GDM1 (cell line): ENCODE results near the gene MISP3.

Source experiments
- DNase-seq: peaks from one replicate; lab custom pipeline; 2025; lab: John Stamatoyannopoulos, UW

Gene MISP3

DNA sequence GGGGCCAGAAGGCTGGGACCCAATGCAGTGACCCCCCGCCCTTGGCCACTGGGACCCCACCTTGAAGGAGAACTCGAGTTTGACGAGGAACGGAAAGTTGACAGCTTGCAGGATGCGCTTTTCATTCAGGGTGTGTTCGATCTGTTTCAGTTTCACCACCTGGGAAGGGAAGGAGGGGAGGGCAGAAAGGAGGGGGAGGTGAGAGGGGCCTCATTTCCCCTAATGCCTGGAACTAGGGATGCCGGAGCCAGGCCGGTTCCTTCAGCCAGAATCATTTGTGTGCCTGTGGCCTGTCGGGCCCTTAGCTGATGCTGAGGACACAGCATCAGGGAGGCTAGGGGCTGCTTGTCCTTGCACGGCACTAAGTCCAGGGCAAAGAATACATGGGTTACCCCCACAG lies 30.2 kb downstream of the MISP3 start:
- no peak for DNase-seq

DNA sequence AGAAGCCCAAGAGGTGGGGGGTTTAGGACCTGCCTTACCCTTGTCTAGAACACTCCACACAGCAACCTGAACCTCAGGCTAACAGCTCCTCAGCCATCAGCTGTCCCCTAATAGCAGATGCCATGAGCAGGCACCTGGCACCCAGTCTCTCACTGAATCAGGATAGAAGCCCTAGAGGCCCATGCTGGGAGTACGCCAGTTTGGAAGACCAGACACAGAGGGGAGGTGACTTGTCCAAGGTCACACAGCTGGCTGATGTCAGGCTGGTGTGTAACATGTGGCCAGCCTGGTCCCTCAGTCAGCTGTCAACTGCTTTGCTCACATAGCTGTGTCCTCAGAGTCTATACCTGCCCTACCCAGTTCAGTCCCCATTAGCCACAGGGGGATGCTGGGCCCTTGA lies 30.7 kb downstream of the MISP3 start:
- DNase-seq = no peak

GRCh38 chr19:14105680-14106079 lies 33.1 kb downstream of the MISP3 start:
- no peak for DNase-seq

DNA sequence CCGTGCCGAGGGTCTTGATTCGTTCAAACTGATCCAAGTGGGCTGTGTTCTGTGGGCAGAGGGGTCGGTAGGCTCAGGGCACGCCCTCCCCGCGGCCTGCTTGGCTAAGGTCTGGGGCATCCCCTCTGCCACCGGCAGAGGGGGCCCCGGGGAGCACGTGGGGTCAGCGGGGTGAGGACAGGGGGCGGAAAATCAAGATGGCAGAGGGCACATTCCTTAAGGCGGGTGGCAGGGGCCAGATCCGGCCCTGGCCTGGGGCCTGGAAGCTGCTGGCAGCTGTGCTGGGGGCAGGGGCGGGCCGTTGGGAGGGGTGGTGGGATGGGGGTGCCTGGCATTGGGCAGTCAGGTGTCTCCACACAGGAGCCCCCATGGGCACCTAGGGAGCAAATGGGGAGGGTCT lies 34.3 kb downstream of the MISP3 start:
- no peak for DNase-seq

DNA sequence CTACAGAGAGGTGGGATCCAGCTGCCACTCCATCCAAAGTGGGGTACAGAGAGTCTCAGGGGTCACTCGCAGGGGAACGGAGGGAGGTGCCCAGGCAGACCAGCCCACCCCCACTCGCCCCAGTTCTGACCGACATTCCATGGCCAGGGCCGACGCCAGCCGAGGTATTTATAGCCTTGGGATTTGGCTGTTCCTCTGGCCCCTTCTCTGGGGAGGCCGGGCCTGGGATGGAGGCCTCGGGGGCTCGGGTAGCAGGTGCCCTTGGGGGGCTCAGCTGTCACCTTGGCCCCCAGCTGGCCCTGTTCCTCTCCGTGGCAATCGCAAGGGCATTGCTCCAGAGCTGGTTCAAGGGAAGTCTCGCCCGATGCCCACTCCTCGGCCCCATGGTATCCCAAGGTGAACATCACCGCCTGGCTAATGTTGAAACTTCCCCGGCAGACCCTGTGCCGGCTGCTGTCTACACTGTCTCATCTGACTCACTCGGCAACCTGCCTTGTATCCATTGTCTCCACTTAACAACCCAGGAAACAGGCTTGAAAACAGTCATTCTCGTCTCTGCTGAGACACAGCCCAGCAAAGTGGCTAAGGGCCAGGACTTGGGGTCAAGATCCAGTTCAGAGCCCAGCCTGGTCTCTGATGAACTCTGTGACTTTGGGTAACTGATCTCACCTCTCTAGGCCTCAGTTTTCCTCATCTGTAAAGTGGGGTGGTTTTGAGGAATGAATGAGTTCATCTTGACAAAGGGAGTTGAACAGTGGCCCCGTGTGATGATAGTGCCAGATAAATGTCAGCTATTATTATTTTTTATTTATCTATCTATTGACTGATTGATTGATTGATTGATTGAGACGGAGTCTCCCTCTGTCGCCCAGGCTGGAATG lies 35.2 kb downstream of the MISP3 start:
- DNase-seq = no peak

- no peak for DNase-seq
Observed at GRCh38 chr19:14110650-14111049, 38.1 kb downstream of the MISP3 start.

- DNase-seq = no peak
Observed at GRCh38 chr19:14111486-14111885, 38.9 kb downstream of the MISP3 start.

DNA sequence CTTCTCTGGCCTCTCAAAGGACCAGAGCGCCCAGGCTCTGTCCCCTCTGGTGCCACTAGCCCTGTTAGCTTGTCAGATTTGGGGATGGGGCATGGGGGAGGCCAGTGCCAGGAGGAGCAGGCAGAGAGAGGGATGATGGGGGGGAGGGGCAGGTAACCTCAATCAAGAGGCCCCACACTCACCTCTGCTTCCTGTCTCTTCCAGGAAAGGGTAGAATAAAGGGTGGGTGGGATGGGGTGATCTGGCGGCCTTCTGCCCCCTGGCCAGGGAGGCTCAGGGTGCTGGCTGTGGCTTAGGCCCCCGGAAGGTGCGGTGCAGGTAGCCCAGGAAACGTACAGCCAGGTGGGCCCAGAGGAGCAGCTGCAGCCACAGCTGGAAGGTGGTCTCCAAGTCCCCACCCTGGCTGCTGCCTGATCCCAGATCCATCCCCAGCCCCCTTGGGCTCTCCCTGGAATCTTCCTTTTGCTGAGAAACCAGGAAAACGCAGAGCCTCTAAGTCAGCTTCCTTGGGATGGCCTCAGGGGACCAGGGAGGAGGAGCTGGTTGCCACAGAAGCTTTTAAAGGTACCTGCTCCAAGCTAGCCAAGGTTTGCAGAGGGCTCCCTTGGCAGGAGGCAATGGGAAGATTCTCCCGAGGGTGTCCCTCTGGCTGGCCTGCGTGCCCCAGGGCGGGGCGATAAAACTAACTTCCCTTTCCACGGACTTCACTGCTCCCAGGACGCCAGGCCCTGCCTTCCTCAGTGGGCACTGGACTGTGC lies 39.6 kb downstream of the MISP3 start:
- no peak for DNase-seq

DNA sequence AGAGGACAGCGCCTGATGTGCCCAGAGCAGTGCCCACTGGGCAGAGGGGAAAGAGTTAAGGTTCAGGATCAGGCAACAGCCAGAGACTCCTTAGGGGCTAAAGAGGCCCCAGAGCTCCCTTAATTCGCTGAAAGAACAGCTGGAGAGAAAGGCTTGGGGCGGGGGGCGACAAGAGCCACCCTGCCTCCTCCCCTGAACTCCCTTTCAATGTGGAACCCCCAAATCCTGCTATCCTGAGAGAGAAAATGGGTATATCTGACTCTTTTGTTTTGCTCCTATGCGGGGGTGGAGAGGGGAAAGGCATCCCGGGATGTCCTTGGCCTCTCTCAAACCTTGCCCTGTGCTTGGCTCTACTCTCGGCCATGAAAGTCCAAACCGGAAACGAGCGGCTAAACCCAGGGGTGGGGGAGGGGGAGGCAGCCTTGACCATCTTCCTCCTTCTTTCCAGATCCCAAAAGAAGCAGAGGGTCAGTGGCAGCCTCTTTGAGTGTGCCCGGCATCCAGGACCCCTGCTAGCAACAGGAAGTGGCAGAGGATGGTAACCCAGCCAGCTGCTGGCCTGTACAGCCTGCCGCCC lies 40.3 kb downstream of the MISP3 start:
- DNase-seq = no peak

GRCh38 chr19:14113762-14114414 lies 41.3 kb downstream of the MISP3 start:
- DNase-seq = peak; percentile 91

DNA sequence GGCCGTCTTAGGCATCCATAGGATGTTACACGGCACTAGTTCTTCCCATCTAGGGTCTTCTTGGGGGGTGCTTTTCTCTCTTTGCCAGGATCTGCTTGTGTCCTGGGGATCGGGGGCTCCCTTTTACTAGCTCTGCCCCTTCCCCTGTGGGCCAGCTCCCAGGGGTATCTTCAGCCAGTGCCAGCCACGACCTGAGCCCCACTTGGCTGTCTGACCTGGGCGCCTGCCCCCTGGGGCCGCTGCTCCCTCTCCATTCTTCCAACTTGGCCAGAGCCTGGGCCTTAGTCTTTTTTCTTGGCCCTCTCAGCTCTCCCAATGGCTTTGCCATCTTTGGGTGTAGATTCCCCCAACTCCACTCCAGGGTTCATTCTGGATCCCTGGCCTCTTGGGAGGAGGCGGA lies 41.9 kb downstream of the MISP3 start:
- no peak for DNase-seq

DNA sequence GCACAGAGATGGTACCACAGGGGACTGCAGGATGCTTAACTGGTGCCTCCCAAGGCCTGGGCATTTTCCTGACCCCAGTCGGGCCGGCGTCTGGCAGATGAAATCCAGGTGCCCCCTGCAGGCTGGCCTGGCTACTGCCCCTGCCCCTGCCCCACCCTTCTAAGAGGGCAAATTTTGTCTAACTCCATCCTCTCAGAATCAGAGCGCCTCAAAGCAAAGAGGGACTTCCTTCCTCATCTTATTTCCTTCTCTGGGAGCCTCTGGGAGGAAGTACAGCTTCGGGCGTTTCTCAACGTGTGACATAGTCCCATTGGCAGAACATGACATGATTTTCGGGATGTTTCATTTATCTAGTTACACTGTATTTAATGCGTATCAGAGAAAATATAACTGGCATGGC lies 42.3 kb downstream of the MISP3 start:
- peak; percentile 49 for DNase-seq

GRCh38 chr19:14115756-14116155 lies 43.2 kb downstream of the MISP3 start:
- DNase-seq = no peak

DNA sequence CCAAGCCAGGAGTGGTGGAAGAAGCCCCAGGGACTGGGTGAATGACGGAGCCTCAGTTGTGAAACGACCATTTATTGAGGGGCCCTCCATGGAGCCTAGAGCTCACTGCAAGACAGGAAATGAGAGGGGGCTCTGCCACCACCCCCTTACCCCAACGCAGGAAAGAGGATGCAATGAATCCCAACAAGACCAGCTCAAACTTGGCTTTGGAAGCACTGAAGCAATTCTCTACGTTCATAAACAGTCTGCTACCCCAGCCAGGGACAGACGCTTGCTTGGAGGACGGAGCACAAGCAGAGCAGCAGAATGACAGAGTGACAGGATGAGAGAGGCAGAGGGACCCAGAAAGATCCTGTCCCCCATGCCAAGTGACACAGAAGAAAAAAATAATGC lies 43.9 kb downstream of the MISP3 start:
- no peak for DNase-seq

- DNase-seq = no peak
Observed at GRCh38 chr19:14116918-14117578, 44.5 kb downstream of the MISP3 start.

DNA sequence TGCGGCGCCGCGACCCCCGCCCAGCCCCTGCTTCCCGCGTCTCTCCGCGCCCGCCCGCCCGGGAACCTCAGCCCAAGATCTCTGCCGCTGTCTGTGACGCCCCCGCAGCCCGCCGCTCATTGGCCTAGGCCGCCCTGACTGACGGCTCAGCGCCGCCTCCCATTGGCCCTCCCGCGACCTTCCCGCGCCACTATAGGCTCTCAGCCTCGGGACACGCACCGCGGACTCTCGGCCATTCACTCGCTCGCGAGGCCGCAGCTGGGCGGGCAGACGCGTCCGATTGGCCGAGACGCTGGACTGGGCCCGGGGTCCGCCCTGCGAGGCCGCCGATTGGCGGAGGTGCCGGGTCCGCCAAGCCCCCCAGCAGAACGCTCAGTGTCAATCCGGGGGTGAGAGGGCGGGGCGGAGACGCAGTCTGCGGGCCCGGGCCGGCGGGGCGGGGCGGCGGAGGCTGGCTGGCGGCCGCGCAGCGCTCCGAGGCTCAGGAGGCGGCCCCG lies 45.1 kb downstream of the MISP3 start, which contains the start of gene PRKACA:
Gene PRKACA (minus strand): TSS at position 95 of the 497 bp plus-strand sequence. CDS start 215 bp downstream, outside the sequence.
- peak; percentile 99 for DNase-seq

GRCh38 chr19:14118165-14119051 lies 45.8 kb downstream of the MISP3 start:
- peak; percentile 38 for DNase-seq

DNA sequence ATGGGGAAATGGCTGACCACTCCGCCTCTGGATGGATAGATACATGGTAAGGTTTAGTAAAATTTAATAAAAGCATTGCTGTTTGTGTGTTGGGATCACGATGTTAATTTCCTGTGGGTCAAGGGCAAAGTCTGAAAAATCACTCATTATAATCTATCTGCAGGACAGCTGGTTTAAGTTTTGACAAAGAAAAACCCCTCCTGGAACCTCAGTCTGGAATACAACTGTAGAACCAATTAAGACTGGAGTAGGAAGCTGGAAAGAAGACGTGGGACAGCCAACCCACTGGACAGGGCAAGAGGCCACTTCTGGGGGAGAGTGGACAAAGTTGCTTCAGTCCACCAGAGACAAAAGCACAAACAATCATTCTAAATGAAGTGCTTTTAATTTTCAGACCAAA lies 46.6 kb downstream of the MISP3 start:
- no peak for DNase-seq

DNA sequence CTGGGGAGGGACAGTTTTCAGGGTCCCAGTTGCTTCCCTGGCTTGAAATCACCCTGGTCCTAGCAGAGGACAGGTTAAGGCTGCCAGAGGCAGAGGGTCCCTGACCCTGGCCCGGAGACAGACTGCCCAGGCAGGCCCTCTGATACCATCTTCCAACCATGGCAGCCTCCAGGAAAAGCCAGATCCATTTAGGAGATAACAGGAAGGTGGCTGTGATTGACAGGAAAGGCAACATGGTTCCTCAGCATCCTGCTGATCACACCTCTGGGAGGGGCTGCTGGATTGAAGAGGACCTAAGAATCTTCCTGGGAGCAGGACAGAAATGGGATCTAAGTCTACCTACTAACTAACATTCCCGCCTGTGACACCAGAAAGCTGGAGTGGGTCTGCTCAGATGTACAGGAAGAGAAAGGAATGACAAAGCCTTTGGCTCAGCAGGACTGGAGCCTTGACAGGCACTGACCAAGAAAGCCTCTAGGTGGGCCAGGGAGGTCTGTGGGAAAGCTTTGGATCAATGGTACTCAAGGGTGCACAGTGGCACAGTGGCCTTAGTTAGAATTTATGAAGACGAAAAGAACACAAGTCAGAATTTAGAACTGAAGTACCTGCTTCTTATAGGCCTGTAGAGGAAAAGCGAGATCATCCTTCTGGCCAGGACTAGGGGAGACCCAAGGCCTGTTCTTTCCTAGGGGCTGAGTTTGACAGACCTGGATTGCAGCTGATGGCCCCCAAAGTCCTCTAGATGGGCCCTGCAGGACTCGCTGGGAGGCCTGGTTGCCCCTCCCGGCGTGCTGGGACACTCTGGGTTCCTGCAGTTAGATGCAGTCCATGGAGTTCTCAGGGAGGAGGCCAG lies 47.3 kb downstream of the MISP3 start:
- no peak for DNase-seq

GRCh38 chr19:14120497-14120780 lies 47.9 kb downstream of the MISP3 start:
- DNase-seq = no peak
